Epithelial cell of proximal tubule (primary cell): ENCODE data around the gene PBX1. TPM values are rescaled to one million over a fixed set of nuclear protein-coding genes. Genes with fewer than 3 reads are reported as not detected.

Experiments used
- DNase-seq: peaks from one replicate; pipeline ENCODE4 v3.0.0-alpha.2; 2011; ENCODE audit warnings: low read depth
- H3K4me3 ChIP-seq: 2 replicates; pipeline ENCODE4 v1.5.1; 2011; ENCODE audit warnings: low read depth, mild to moderate bottlenecking, low read length
- CTCF ChIP-seq: conservative IDR thresholded peaks from 2 replicates; pipeline ENCODE4 v1.5.1; 2012; ENCODE audit warnings: low read depth, mild to moderate bottlenecking, low read length
- total RNA-seq: library from RNA; depleted of rRNA; stranded (reverse); fragments of >200 nt; gene quantifications from 2 replicates; pipeline ENCODE4 v1.2.3, GENCODE V29; 2015

PBX1 gene
- total RNA-seq, 1 donor from 2014 or later = 3.0 TPM

GRCh38 chr1:164664127-164664526 lies 105.1 kb downstream of the PBX1 start:
- no peak for TF ChIP-seq CTCF
- DNase-seq = no peak
- H3K4me3 ChIP-seq = no peak overlapping the region

GRCh38 chr1:164667001-164667400 lies 108.0 kb downstream of the PBX1 start:
- DNase-seq = no peak
- no peak for TF ChIP-seq CTCF
- H3K4me3 ChIP-seq = no peak overlapping the region

GRCh38 chr1:164667600-164667999 lies 108.6 kb downstream of the PBX1 start:
- no peak for TF ChIP-seq CTCF
- H3K4me3 ChIP-seq = no peak overlapping the region

GRCh38 chr1:164668491-164669400 lies 109.8 kb downstream of the PBX1 start:
- H3K4me3 ChIP-seq = no peak overlapping the region
- DNase-seq = no peak
- no peak for TF ChIP-seq CTCF

More at GRCh38 chr1:164667600-164667999, 108.6 kb downstream of the PBX1 start:
- no peak for DNase-seq

GRCh38 chr1:164670026-164670425 lies 111.0 kb downstream of the PBX1 start:
- no peak overlapping the region for H3K4me3 ChIP-seq
- no peak for DNase-seq
- TF ChIP-seq CTCF = no peak

- no peak for DNase-seq
- no peak overlapping the region for H3K4me3 ChIP-seq
- no peak for TF ChIP-seq CTCF
These were observed 111.8 kb downstream of the PBX1 start for GRCh38 chr1:164670786-164671185.

GRCh38 chr1:164671323-164671965 lies 112.5 kb downstream of the PBX1 start:
- H3K4me3 ChIP-seq = no peak overlapping the region
- no peak for TF ChIP-seq CTCF
- no peak for DNase-seq
